GM18526 (cell line): ENCODE data around the gene PLSCR1.

Source experiments
- POLR2A ChIP-seq: IDR thresholded peaks from 3 replicates; pipeline ENCODE4 v1.6.1; 2011; ENCODE audit not compliant: insufficient read length; ENCODE audit errors: extremely low read depth

Gene PLSCR1

GRCh38 chr3:146558781-146559180 is 14.4 kb upstream of the PLSCR1 start:
- TF ChIP-seq POLR2A, result no peak

GRCh38 chr3:146557745-146558144 is 13.3 kb upstream of the PLSCR1 start:
- TF ChIP-seq POLR2A, result no peak

GRCh38 chr3:146555311-146555710 is 10.9 kb upstream of the PLSCR1 start:
- TF ChIP-seq POLR2A, result no peak

GRCh38 chr3:146554151-146554760 is 9.8 kb upstream of the PLSCR1 start:
- no peak for TF ChIP-seq POLR2A

- TF ChIP-seq POLR2A, result no peak
These were observed 6.5 kb upstream of the PLSCR1 start for GRCh38 chr3:146550743-146551510.

GRCh38 chr3:146550070-146550615 is 5.7 kb upstream of the PLSCR1 start:
- no peak for TF ChIP-seq POLR2A

- no peak for TF ChIP-seq POLR2A
These were observed 2.9 kb upstream of the PLSCR1 start for GRCh38 chr3:146547235-146547835.

- no peak for TF ChIP-seq POLR2A
These were observed 2.1 kb upstream of the PLSCR1 start for GRCh38 chr3:146546366-146546965.

- TF ChIP-seq POLR2A, result no peak
These were observed 622 bp upstream of the PLSCR1 start for GRCh38 chr3:146544929-146545528.

GRCh38 chr3:146543461-146544001 is 876 bp downstream of the PLSCR1 start:
- TF ChIP-seq POLR2A, result no peak

GRCh38 chr3:146542978-146543377 is 1.4 kb downstream of the PLSCR1 start:
- no peak for TF ChIP-seq POLR2A

- no peak for TF ChIP-seq POLR2A
These were observed 2.2 kb downstream of the PLSCR1 start for GRCh38 chr3:146542179-146542578.

GRCh38 chr3:146540978-146541377 is 3.4 kb downstream of the PLSCR1 start:
- no peak for TF ChIP-seq POLR2A

- no peak for TF ChIP-seq POLR2A
These were observed 4.2 kb downstream of the PLSCR1 start for GRCh38 chr3:146540236-146540635.

- no peak for TF ChIP-seq POLR2A
These were observed 5.1 kb downstream of the PLSCR1 start for GRCh38 chr3:146539315-146539714.
